ENCODE results near the gene ZNF79.

The ZNF79 gene

GRCh38 chr9:127398715-127399400, 25.3 kb upstream of the ZNF79 start:
- DNase-seq = no peak

- no peak for DNase-seq
Measured at GRCh38 chr9:127399736-127400269, 24.4 kb upstream of the ZNF79 start.

GRCh38 chr9:127402401-127403090, 21.6 kb upstream of the ZNF79 start:
- DNase-seq = no peak

DNA sequence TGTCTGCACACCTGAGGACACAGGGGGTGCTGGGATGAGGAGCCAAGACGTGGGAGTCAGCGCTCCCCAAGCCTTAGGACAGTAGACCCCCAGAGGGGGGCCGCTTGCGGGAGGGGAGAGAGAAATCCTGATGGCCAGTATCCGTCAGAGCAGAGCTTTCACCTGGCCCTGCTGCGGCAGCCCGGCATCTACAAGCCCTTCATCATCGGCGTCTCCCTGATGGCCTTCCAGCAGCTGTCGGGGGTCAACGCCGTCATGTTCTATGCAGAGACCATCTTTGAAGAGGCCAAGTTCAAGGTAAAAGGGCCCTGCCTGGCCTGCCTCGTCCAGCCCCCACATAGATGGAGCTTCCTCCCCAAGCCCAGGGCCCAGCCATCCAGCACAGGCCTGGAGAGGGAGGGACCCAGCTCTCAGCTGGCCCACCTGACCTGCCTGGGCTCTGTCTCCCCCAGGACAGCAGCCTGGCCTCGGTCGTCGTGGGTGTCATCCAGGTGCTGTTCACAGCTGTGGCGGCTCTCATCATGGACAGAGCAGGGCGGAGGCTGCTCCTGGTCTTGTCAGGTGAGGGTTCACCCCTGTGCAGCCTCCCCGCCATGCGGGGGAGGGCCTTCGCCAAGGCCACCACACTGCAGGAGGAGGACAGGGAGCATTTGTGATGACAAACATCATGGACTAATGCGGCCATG, 20.5 kb upstream of the ZNF79 start:
- no peak for DNase-seq

DNA sequence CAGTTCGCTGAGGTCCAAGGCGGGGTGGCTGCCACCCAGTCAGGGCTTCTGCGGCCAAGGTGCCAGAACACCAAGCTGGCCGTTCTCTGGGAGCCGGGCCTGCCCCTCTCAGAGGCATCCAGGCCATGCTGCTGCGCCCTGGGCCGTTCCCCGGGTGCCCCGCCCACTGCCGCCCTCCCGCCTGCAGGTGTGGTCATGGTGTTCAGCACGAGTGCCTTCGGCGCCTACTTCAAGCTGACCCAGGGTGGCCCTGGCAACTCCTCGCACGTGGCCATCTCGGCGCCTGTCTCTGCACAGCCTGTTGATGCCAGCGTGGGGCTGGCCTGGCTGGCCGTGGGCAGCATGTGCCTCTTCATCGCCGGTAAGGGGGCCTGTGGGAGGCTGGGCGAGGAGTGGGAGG, 19.6 kb upstream of the ZNF79 start:
- no peak for DNase-seq

GRCh38 chr9:127405344-127406125, 18.6 kb upstream of the ZNF79 start:
- no peak for DNase-seq

- DNase-seq = no peak
Measured at GRCh38 chr9:127406799-127407491, 17.2 kb upstream of the ZNF79 start.

GRCh38 chr9:127407492-127407843, 16.7 kb upstream of the ZNF79 start:
- DNase-seq = no peak

- DNase-seq = no peak
Measured at GRCh38 chr9:127411122-127411521, 13.1 kb upstream of the ZNF79 start.

GRCh38 chr9:127415141-127415540, 9.0 kb upstream of the ZNF79 start:
- DNase-seq = no peak

- DNase-seq = no peak
Measured at GRCh38 chr9:127415657-127416056, 8.5 kb upstream of the ZNF79 start.

GRCh38 chr9:127417131-127418036, 6.8 kb upstream of the ZNF79 start:
- no peak for DNase-seq

GRCh38 chr9:127418037-127418471, 6.1 kb upstream of the ZNF79 start:
- no peak for DNase-seq

DNA sequence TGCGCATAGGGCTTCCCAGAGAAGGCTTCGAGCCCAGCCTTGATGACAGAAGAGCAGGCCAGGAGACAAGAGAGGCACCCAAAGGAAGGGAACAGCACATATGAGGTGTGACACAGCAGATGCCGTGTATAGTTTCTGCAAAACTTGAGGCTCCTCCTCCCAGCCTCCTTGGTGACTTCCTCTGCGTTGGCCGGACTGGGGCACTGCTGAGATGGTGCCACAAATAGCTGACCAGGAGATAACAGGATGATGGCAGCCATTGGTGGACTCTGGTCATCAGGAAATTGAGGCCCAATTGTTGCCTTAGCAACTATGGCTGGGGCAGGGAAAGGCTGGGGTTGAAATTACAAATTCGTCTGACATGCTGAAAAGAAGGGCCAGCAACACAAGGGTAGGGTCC, 4.8 kb upstream of the ZNF79 start:
- DNase-seq = no peak

DNA sequence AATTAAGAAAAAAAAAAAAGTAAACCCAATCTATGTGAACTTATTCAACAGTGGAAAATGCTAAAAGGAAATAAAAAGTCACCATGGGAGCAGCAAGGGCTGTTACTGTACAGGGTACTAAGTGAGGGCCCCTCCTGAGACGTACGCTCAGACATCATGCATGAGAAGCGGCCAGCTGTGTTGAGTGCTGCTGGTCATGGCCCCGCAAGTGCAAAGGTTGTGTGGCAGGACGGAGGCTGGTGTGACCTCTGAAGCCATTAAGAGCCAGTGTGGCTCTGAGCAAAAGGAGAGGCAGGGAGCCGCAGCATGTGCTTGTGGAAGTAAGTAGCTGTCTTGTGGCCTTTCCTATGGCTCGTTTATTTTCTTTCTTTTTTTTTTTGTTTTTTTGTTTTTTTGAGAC, 3.1 kb upstream of the ZNF79 start:
- no peak for DNase-seq

- DNase-seq = no peak
Measured at GRCh38 chr9:127422133-127422782, 1.9 kb upstream of the ZNF79 start.

GRCh38 chr9:127422787-127423186, 1.4 kb upstream of the ZNF79 start:
- DNase-seq = no peak

DNA sequence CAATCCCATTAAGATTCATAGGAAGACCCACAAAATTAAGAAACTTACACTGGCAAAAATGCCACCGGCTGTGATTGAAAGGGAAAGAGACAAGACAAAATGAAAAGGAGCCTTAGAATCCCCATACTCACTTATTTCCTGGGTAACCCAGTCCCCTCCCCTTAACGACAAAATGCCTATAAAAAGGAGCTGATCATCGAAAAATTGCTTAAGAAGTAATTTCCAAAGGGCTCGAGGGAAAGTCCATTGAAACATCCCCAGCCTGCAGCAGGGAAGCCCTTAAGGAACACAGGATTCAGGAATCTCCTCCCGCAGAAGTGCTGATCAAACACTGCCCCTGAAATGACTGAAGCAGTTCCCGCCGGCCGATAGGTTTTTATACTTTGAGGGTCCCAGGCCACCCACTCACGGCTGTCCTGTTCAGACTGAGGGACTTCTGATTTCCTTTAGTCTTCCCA, 677 bp upstream of the ZNF79 start:
- DNase-seq = no peak

DNA sequence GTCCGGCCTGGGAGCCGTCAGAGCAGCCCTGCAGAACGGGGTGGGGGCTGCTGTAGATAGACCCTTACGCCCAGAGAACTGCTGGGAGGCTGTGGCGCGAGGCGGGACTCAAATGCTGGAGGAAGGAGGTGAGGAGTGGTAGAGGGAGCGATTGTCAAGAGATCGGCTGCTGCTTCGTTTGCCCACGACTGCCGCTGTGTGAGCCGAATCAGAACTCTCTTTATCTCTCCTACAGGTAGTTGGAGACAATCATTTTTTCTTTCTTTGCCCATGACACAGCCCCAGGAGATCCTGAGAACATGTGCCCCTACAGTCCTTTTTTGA, 456 bp downstream of the ZNF79 start:
- no peak for DNase-seq

- DNase-seq = no peak
Measured at GRCh38 chr9:127426756-127427155, 2.6 kb downstream of the ZNF79 start.

DNA sequence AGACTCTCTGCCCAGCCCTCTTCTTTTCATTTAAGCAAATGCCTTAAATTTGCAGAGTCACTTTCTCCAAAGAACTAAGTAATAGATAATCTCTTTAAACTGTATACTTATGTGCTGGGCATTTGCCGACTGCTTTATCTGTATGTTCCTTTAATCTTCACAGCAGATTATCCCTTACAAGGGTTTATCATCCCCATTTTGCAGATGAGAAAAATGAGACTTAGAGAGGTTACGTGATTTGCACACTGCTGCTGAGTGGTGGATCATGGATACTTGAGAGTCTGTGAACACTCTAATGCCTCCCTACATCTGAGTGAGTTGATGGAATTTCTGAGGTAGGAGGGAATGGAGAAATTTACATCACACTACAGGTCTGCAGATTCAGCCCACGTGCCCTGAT, 4.2 kb downstream of the ZNF79 start:
- no peak for DNase-seq
